ENCODE results near the gene MAP2K6.

- TF ChIP-seq TAF1 (IDR thresholded peaks at IDR 0.05; ENCODE audit: low read depth, low read length) (no peak), POLR2A (IDR thresholded peaks at IDR 0.05; ENCODE audit: low read depth, low read length) (no peak), POLR2AphosphoS5 (IDR thresholded peaks at IDR 0.05; ENCODE audit: low read depth, low read length) (no peak), PAX5 (IDR thresholded peaks at IDR 0.05; ENCODE audit: insufficient read depth, low read length, severe bottlenecking) (no peak), POU2F2 (IDR thresholded peaks at IDR 0.05; ENCODE audit: low read depth, low read length) (no peak), SPI1 (IDR thresholded peaks at IDR 0.05; ENCODE audit: low read depth, low read length) (no peak)
Measured at GRCh38 chr17:69448431-69449102, 34.1 kb downstream of the MAP2K6 start.

Measured in GM12891 (cell line).